Kidney glomerular epithelial cell (primary cell): ENCODE data around the gene HOXB7.

ENCODE experiments used
- DNase-seq: peaks from one replicate; lab custom pipeline; 2025; lab: John Stamatoyannopoulos, UW

HOXB7 gene

DNA sequence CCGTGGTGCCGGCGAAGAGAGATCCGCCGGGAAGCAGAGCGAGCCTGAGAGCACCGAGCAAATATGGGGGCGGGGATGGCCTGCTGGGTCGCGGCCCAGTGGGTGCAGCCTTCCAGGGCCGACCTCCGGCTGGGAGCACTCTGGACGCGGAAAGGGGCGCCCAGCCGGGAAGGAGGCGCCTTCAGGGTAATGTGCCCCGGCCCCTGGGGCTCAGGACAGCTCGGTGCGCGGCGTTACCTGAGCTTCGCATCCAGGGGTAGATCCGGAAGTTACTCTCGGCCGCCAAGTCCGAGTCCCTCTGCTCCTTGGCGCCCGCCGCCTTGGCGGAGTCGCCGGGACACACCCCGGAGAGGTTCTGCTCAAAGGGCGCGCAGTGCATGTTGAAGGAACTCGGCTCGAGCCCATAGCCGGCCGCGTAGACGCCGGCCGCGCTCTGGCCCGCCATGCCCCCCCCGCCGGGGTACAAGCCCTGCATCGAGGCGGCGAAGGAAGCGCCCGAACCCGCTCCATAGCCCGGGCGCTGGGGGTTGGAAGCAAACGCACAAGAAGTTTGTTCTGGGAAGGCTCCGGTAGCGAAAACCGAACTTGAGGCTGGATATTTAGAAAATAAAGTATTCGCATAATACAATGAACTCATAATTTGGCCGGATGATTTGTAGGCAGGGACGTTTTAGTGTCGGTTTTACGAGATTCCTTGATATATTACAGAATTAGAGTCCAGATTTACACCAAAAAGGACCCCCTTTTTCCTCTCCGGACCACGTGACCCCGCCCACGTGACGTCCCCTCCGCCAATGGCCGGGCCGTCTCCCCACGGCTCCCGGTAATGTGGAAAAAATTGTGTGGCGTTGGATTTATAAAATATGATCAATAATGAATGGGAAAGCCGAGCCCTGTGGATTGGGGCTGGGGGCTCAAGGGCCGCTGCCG is at the start of gene HOXB7:
Gene HOXB7 (minus strand): TSS at position 736 of the 930 bp plus-strand sequence. CDS start 99 bp downstream, at position 637.
- peak; percentile 42 for DNase-seq

DNA sequence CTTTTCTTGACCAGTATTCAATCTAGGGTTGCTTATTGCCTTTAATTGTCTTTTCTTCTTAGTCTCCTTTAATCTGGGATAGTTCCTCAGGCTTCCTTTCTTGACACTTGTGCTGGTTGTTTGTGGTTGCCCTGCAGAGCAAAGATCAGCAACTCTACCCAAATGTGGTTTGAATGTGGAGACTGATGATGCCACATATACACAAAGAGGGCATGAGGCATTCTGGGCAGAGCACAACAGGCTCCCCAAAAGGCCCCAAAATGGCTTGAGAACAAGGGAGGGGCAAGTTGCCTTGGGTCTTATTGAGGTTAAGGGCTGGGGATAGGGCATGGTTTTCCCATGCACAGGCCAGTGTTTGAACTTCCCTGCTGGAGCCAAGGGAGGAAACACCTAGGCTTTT is 45.1 kb upstream of the HOXB7 start:
- no peak for DNase-seq

DNA sequence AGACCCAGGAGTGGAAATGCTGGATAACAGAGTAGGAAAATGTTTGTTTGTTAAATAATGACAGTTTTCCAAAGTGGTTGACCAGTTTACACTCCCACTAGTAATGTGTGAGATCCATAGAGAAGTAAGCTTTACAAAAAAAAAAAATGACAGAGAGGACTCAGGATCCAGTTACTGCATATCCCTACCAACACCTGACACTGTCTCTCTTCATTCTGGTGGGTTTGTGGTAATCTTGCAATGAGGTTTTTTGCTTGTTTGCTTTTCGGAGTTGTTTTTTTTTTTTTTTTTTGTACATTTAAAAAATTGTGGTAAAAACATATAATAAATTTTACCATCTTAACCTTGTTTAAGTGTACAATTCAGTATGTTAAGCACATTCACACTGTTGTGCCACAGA is 38.9 kb upstream of the HOXB7 start:
- DNase-seq = no peak

DNA sequence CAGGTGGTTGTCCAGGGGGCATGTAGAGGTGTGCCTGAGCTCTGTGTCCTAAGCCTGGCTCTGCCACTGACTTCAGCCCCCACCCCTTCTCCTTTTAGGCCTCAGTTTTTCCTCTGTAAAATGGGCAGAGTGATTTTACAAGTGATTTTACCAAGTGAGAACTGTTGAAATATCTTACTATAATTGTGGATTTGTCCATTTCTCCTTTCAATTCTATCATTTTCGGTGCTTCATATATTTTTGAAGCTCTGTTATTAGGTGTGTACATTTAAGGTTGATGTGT is 37.1 kb upstream of the HOXB7 start:
- DNase-seq = no peak

DNA sequence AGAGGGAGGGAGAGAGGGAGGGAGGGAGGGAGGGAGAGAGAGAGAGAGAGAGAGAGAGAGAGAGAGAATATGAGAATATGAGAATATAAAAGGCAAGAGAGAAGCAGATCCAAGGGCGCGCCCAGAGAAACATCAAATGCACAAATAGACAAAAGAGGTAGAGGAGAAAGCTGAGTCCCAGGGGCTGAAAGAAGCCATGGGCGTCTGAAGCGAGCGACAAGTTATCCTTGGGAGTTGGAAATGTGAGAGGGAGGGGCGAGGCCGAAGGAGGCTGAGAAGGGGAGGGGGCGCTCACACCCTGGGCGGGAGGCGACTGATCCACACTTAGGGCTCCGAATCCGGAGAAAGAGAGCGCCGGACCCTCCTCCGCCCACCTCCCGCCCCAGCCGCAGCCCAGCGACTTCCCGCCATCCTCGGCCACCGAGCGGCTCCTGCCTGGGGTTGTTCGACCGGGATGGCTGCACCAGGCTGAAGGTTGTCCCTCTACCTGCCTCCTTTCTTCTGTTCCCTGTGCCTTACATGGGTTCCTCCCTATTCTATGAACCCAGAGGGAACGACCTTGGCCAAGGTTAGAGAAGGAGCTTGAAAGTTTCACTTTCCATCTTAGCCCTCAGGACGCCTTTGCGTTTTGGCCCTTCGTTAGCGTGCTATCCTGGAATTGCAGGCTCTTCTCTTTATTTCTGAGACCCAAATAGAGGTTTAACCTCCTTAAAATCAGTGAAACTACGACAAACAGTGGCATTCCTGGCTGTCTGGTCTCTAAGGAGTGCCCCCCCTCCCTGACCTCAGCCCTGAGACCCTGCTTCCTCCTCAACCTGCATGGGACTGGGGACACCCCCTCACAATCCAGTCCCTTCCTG is 36.5 kb upstream of the HOXB7 start:
- DNase-seq = no peak

DNA sequence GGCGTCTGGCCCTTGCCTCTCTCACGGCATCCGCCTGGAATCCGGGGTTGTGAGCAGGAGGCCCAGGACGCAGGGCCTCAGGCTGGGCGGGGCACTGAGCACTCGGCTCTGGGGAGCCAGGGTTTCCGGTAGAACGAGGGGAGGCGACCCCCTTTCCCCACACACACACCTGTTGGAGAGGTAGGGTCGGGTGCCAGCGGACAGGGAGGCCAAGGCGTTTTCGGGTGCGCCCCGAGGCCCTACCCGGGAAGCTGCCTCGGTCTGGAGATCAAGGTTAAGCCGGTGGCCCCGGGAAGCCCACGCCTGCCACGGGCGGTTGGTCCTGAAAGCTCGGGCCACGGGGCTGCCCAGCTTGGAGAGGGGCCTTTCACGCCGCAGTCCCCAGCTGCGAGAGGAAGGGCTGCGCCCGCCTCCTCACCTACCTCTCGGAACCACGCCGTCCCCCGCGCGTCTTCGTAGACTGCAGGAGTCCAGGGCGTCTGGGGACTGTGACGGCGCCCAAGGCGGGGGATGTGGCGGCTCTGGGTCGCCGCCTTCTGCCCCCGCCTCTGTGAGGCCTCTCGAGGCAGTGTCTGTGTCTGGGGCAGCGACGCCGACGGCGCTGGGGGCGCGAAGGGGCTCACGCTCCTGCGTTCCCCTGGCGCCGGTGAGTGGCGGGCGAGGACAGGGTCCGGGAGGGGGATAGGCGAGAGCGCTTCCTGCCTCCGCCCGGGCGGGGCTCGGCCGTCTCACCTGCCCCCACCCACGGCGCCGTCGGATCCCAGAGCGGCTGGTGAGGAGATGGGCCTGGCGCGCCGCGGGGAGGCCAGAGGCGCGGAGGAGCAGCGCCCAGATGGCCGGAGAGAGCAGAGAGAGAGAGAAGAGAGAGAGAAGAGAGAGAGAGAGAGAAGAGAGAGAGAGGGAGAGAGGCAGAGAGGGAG is 35.6 kb upstream of the HOXB7 start:
- DNase-seq = no peak

DNA sequence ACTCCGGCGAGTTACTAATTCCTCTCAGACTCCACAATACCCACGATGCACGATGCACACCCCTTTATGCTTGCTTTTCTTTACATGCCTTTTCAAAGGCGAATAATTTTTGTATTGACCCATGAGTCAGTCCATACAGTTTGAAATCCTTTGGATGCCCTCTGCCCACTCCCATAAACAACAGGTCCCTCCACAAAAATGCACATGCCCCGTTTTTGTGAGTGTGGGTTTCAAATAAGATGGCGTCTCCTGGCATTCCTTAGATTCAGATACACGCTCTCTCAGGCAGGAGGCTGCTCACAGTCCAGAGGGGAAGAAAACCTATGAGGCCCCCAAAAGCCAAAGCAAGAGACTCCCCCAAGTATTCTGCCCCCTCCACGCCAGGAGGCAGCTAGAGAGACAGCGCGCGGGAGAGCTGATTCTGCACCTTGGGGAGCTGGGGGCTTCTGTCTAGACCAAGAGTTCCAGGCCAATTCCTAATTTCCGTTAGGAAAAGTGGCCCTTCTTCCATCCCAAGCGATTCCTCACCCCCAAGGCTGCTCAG is 34.9 kb upstream of the HOXB7 start:
- no peak for DNase-seq

DNA sequence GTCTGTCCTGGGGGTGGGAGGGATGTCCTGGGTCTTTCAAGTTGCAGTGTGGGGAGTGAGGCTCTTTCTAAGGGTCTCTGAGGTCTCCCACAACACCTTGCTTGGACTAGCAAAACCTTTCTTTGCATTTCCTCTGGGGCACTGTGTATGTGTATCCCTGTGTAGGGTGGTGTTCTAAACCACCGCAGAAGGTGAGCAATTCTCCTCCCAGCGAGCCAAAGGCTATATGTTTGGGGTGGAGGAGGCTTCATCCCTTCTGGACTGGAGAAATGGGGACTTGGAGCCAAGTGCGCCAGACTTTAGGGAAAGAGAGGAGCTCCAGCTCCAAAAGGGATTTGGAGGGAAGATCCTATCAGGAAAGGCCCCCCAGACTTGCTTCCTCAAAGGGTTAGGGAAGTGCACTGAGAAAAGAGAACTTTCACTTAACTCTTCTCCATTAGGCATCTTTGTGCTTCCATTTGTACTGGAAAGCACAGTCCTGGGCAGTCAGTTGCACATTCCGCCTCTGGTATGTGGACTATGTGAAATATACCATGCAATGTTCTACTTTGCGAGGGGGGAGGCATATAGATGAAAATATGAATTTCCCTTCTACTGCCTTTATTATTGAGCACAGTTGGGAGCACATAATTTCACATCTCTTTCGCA is 34.2 kb upstream of the HOXB7 start:
- no peak for DNase-seq

DNA sequence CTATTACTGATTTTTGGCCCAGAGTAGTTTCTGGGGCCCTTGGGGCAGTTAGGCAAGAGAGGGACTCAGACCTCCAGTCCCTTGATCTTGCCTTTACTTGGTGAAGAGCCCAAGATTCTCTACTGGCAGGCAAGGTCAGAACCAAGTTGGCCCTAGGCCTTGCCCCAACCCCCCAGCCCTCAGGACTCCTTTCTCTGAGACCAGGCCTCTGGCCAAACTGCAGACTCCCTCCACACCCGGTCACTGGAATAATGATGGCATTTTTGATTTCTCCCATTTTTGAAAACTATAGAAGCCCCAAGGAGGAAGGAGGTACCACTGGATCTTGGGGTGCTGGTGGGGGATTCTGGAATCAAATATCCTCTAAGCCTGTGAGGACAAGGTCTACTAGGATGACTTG is 33.3 kb upstream of the HOXB7 start:
- no peak for DNase-seq

DNA sequence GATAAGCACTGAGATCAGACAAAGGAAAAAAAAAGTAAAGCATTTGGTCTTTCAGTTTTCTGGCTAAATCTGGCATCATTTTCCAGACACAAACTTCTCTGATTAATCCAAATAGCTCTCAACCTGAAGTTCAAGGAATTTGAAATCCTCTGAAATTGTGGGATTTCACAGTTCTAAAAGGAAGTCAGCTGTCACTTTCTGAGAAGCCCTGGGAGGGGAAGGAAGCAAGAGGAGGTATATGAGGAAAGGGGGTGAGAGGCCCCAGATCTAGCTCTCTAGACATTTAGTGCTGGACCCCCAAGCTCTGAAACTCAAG is 32.8 kb upstream of the HOXB7 start:
- DNase-seq = no peak

DNA sequence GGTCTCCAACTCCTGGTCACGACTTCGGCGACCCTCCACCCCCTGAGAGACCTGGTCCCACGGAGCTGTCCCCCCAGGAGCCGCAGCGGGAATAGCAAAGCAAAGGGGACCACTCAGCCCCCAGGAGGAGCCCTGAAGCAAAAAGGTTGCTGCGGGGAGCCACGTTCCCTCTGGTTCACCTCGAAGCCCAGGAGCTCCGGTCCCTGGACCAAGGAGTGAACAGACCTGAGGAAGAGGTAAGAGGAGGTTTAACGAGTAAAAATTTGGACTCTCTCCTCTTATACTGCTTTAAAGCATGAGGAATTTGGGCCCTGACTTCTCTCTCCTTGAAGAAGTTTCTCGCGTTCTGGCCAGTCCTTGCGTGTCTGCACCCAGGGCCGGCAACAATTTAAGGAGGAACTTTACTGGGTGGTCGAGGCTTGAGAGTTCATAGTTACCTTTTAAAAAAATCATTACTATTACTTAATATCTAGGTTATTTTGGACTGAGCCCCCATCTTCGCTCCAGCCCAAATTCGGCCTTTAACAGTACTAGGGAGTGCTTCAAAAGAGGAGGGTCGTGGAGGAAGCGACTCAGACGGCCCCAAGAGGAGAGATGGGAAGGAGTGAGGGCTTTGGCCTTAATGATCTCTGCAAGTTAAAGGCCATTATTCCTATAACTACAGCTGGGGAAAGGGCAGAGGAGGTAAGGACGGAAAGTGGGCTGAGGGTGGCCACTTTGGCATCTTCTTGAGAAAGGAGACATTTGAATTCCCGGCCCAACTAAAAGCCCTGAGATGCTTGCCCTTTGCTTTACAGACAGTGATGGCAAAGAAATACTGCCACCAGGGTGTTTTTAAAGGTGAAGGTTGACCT is 32.3 kb upstream of the HOXB7 start:
- DNase-seq = no peak

DNA sequence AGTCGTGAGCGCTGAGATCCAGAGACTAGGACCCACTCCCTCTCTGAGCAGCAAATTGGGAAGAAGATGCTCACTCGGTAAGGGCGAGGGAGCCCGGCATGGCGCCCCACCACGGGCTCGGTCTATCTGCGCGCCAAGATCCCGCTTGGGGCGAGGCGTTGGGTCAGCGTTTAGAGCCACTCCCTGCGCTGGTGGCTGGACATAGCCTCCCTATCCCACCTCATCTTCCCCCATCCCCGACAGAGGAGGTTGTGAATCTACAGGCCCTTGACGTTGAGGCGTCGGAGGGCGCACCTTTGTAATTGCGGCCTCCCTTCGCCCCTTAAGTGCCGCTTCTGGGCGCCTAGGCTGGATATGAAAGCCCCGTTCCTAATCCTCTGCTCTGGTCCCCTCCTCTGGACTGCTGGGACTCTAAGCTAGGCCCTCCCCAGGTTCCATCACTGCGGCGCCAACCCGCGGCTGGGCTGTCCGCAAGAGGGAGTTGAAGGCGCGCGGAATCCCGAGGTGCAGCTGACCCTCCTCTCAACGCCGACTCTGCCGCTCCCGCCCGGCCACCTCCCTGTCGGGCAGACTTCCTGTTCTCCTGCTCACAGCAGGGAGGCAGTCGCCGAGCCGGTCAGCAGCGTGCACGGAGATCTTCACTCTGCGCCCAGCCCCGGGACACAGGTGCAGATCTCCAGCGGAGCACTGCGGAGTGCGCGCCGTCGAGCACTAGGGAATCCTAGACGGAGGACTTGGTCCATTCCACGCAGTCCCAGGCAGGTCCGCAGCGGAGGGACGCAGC is 31.4 kb upstream of the HOXB7 start:
- no peak for DNase-seq

DNA sequence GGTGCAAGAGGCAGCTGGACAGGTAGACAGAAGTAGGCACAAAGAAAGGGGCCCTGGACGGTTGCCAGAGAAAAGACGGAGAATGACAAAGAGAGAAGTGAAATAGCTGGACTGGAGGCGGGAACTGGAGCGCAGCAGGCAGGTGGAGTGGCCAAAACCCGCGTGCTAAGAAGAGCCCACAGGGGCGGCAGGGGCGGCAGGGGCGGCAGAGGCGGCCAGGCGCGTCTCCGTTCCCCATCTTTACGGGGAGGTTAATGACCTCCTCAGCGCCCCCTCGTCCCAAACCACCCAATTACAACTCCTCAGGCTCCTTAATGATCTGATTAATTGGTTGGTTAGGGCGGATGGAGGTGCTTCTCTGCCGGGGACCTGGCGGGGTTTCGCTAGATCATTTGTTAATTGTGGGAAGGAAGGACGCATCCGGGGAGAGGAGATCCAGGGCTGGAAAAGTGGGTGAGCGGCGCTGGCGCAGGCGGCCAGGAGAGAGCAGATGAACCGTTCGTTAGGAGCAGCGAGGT is 30.8 kb upstream of the HOXB7 start:
- no peak for DNase-seq

DNA sequence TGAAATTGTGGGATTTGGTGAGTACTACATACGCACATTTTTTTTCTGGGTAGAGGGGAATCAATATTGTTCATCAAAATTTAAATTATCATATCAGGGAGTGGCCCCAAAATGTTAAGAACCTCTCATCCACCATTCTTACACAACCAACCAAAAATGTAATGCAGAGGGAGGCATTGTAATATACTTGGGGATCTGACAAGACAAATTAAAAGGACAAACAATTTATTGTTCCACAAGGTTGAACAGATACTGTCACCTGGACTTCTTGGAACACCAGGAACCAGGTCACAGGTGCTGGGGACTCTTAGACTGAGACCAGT is 30.0 kb upstream of the HOXB7 start:
- no peak for DNase-seq

DNA sequence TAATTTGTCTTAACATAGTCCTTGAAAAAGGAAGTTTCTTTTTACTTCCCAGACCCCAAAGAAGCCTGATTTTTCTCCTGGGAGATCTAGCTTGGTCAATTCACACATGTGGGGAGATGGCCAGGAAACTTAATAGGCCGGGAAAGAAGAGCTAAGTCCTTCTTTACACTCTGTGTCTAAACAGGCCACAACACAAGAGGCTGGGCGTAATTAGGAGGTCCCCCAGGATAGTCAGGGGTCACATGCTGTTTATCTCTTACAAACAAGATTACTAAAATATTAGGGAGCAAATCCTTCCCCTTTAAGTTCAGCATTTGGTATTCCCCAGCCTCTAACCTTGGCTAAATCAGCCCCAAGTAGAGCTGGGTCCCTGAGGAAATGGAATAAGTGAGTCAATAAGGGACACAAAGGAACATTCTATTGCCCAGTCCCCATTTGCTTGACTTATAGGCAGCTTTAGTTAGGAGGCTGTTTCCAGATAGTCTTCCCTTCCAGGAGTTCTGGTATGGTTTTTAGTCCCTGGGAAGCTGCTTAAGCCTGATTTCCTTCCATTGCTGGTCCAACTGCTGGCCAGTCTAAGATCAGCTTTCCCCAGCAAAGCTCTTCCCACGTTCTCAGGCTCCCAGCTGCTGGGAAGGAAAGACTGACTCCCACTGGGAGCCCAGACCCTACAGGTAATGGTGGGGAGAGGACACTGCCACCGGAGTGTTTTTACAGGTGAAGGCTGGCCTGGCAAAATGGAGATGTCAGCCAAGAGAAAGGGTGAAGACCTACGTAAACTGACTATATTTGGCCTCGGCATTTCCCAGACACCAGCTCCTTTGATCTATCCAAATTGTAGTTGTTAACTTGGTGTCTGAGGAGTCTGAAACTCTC is 29.4 kb upstream of the HOXB7 start:
- DNase-seq = no peak

DNA sequence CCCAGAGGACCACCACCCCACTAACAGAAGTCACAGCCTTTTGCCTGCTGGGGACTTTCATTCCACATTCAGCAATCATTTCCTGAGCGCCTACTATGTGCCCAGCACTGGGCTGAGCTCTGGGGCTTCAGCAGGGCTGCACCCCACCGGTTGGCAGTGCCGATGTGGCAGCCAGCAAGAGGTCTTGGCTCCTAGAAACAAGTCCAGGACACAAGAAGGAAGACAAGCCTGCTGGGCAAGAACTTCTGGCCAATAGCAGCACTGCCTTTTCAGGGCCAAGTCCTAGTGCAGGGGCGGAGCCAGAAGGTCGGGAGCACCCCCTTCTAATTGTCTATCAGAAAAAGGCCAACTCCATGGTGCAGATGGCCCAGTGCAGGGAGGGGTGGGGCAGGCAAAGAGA is 28.3 kb upstream of the HOXB7 start:
- no peak for DNase-seq

DNA sequence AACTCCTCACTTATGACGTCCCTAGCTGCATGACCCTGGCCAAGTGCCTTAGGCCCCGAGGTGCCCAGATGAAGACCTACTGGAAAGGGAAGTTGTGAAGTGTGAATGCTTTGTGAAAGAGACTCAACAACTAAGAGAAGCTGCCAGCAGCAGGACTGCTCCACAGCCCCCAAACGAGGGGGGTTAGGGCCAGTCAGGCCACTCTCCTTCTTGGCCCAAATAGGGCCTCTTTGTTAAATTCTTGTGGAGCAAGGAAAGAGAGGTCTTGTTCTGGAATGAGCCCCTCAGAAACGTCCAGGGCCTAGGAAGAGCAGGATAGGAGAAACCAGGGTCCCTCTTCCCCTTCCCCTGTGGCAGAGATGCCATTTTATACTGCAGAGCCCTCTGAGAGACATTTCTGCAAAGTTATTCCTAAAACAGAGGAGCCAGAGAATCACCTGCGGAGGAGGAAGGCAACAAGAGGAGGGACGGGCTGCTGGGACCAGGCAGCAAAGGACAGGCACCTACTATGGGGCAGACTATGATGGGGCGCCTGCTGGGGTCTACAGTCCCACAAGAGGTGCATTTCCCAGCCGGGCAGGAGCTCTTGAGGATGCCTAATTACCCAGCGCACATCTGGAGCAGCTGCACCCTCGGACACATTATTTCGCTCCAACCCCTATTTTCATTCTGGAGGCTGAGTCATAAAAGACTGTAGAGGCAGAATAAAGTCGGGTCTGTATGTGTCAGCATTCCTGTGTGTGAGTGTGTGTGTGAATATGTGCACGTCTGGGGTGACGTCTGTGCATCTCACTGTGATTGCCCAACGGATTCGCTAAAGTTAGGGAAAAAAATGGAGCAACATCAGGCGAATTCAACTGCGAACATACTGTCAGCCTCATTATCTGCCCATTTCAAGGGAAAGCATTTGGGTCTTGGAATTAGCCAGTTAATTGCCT is 26.8 kb upstream of the HOXB7 start:
- DNase-seq = no peak
